Stimulated activated naive B cell treated with anti-CD40 and anti-IgM and Interleukin-4, amounts not matched to agents 10 μg/mL and 1 μg/mL and 100 μg/mL, for 72 hours (primary cell): ENCODE data around the gene ATP1B2.

ENCODE experiments used
- ATAC-seq, 2 donors: fragments of 150-1000 bp; cut with Tn5 transposase; replicated peaks; 2 replicates each; pipeline ENCODE4 v1.10.0; 2021; ENCODE audit warnings: moderate library complexity in 1 of 2
- DNase-seq: peaks from one replicate; pipeline ENCODE4 v3.0.0; 2021
- H3K27ac Mint-ChIP-seq: one replicate; pipeline ENCODE4 v1.8.0; 2022; ENCODE audit warnings: mild to moderate bottlenecking, mixed read lengths
- H3K27me3 Mint-ChIP-seq, 2 donors: one replicate each; pipeline ENCODE4 v1.8.0; 2022; ENCODE audit warnings: mixed read lengths in 2 of 2
- H3K36me3 Mint-ChIP-seq, 2 donors: one replicate each; pipeline ENCODE4 v1.8.0; 2022; ENCODE audit warnings: mixed read lengths in 2 of 2, mild to moderate bottlenecking in 1 of 2
- H3K4me1 Mint-ChIP-seq, 2 donors: one replicate each; pipeline ENCODE4 v1.8.0; 2022; ENCODE audit warnings: mixed read lengths in 2 of 2, mild to moderate bottlenecking in 1 of 2
- H3K4me3 Mint-ChIP-seq, 2 donors: one replicate each; pipeline ENCODE4 v1.8.0; 2022; ENCODE audit warnings: mild to moderate bottlenecking in 2 of 2, mixed read lengths in 2 of 2, moderate library complexity in 1 of 2
- H3K9me3 Mint-ChIP-seq, 2 donors: one replicate each; pipeline ENCODE4 v1.8.0; 2022; ENCODE audit warnings: mixed read lengths in 2 of 2, mild to moderate bottlenecking in 1 of 2

The ATP1B2 gene

DNA sequence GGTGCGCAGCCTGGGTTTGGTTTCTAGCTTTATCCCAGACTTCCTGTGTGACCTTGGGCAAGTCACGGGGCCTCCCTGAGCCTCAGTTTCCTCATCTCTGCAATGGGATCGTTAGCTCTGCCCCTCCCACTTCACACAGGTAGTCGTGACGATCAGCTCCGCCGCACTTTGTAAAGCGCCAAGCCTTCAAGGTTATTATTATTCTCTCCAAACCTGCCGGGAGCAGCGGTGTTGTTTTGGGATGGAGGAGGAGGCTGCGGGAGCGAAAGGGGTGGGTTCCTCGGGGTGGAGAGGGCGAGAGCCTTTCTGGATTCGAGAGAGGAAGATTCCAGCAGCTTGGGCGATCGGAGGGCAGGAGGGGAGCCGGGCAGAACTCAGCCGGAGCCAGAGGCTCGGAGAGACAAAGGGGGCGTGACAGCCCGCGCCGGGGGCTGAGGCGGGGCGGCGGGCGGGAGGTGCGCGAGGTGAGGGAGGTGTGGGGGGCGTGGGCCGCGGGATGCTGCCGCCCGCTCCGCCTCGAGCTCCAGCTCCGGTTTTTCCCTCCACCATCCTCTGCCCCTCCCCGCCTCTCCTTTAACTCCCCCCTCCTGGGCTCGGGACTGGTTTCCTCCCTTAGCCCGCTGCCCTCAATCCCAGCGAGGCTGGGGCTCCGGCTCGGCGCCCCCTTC lies 54.0 kb downstream of the ATP1B2 start, which contains the start of gene EFNB3:
Gene EFNB3 (plus strand): TSS at position 602 of the 668 bp plus-strand sequence. CDS start 397 bp downstream, outside the sequence.
- peaks cover 34 to 47% of the 10 kb centered on the region in 2 donors for H3K36me3 Mint-ChIP-seq
- H3K9me3 Mint-ChIP-seq: no peaks in the 10 kb centered on the region
- ATAC-seq: peak; percentile 19 to 33
- H3K4me1 Mint-ChIP-seq: peaks cover 18 to 28% of the 10 kb centered on the region in 2 donors
- peak within 1 kb of the TSS; percentile 25 for H3K27ac Mint-ChIP-seq
- H3K27me3 Mint-ChIP-seq: peaks cover 64 to 67% of the 10 kb centered on the region in 2 donors
- no peak for DNase-seq
- H3K4me3 Mint-ChIP-seq: peak within 1 kb of the TSS; percentile 79 to 81

DNA sequence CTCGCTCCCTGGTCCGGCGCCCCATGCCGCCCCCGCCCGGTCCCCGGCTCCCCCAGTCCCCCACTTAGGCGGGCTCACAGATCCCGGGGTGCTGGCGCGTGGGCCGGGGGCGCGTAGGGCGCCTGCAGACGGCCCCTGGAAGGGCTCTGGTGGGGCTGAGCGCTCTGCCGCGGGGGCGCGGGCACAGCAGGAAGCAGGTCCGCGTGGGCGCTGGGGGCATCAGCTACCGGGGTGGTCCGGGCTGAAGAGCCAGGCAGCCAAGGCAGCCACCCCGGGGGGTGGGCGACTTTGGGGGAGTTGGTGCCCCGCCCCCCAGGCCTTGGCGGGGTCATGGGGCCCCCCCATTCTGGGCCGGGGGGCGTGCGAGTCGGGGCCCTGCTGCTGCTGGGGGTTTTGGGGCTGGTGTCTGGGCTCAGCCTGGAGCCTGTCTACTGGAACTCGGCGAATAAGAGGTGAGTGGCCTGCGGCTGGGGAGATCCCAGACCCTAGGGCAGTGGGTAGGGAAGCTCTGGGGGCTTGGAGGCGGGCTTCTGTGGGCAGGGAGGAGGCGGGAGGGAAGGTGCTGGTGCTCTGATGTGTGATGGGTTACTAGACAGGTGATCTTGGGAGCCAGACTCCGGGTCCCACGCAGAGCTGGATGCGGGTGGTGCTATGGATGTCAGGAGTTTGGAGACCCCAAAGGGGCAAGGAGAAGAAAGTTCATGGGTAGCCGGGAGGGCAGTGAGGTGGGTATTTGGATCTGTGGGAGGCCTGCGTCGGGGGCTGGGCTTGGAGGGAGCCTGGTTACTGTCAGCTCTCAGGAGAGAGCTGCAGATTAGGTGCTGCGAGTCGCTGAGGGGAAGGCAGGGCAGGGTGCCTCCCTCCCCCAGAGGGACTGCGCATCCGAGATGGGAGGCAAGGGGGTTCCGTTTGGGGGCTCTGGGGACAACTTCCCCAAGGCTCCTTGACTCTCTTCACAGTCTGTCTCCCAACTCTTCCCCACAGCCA lies 54.8 kb downstream of the ATP1B2 start:
- Mint-ChIP-seq H3K36me3 (peaks cover 32 to 41% of the 10 kb centered on the region in 2 donors), H3K27ac (peak overlapping the region; percentile 25), H3K27me3 (peaks cover 72 to 75% of the 10 kb centered on the region in 2 donors), H3K9me3 (no peaks in the 10 kb centered on the region), H3K4me3 (peak overlapping the region in 1 of 2 donors; percentile 17), H3K4me1 (peaks cover 24 to 34% of the 10 kb centered on the region in 2 donors)
- DNase-seq (no peak), ATAC-seq (peak; percentile 29 to 35)

DNA sequence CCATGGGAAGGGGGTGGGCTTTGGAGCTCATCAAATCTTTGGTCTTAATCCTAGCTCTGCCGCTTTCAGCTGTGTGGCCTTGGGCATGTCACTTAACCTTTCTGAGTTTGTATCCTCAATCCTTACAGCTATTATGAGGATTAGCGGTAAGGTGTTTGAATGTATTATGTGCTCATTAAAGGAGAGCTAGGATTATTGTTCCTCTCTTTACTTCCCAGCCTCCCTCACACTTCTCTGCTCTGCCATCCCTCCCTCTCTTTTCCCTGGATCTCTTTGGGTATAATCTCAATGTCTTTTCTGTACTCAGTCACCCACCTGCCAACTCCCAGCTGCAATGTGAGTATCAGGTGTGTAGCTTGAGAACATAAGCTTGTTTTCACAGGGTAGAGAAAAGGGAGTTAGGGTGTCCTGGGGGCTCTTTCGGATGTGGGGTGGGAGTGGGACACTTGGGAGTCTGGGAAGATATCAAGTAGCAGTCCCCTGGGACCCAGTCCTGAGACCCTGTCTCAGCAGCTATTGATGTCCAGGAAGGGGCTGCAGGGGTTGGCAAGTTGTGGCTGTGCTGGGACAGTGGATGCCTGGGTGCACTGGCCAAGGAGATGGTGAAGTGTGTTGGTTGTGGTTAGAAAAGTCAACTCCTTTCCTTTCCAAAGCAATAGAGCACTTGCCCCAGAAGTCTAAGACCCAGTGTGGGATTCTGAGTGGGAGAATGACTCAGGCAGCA lies 56.1 kb downstream of the ATP1B2 start:
- Mint-ChIP-seq H3K4me1 (peaks cover 24 to 37% of the 10 kb centered on the region in 2 donors), H3K27me3 (peaks cover 77 to 86% of the 10 kb centered on the region in 2 donors), H3K9me3 (no peaks in the 10 kb centered on the region), H3K27ac (no peak overlapping the region), H3K36me3 (peaks cover 22 to 29% of the 10 kb centered on the region in 2 donors), H3K4me3 (no peak overlapping the region)
- ATAC-seq (no peak), DNase-seq (no peak)
